Fibroblast of skin of back (primary cell): ENCODE results near the gene ZNF536.
"Not testable (repeated sequence)": the region's sequence is repeated elsewhere in the genome, so short reads cannot be mapped to it uniquely, and the experiment has no call there.

Source experiments
- DNase-seq: peaks from one replicate; pipeline ENCODE4 v3.0.0-alpha.2; 2013

Gene ZNF536

GRCh38 chr19:30341611-30342201 is 30.5 kb upstream of the ZNF536 start:
- no peak for DNase-seq

DNA sequence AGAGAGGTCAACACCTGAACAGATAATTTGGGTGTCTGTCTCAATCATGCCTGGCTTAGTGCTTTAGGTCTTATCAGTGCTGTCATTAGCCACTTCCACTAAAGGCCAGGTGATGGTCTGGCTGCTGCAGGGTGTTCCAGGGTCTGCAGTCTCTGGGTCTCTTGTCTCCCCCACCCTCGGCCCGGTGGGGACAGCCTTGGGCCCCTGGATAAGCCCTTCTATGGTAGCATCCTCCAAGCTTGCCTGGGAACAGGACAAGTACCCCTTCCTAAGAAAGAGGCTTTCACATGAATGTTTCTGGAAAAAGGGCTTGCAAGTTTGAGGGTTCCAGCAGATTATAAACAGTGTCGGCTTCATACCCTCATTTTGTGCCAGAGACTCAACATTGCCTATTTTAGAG is 29.3 kb upstream of the ZNF536 start:
- no peak for DNase-seq

DNA sequence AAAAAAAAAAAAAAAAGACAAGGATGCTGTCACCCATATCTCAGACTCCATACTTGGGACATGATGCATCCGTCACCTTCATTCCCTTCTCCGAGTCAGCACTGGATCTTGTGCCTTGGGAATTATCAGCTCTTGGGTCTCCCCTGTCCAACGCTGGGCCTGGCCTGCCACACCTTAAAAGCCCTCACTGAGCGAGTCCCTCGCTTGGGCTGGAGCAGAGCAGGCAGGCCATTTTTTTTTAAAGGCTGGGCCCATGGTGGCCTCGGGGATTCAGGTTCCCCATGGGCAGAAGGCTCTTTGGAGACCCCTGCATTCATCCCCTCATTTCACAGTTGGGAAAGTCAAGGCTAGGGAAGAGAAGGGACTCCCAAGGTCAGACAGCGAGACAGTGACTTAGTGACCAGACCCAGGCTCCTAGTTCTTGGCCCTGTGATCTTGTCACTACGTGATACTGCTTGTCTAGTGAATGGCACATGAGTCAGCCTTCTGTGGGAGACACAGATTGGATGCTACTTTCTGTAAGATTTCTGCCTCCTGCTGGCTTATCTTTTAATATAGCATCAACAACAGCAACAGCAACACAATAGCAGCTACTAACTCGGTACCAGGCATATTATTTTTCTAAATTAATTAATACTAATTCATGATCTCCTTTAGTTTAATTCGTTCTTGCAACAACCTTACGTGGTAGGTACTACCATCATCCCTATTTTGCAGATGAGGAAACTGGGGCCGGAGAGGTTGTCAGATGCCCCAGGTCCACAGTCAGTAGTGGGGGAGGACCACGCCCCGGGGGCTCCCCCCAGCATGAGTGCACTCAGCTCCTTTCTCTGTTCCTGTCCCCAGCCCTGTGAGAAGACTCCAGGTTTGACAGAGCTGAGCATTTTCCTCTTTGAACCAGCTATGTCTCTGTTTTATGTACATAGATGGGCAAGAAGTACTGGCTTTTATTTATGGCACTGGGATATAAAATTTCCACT is 27.4 kb upstream of the ZNF536 start:
- DNase-seq = peak; percentile 21

- no peak for DNase-seq
These were observed 26.5 kb upstream of the ZNF536 start for GRCh38 chr19:30345686-30346085.

DNA sequence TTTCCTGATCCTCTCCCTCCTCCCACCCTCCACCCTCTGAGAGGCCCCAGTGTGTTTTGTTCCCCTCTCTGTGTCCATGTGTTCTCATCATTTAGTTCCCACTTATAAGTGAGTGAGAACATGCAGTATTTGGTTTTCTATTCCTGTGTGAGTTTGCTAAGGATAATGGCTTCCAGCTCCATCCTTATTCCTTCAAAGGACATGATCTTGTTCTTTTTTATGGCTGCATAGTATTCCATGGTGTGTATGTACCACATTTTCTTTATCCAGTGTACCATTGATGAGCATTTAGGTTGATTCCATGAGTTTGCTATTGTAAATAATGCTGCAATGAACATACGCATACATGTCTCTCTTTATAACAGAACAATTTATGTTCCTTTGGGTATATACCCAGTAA is 25.7 kb upstream of the ZNF536 start:
- DNase-seq = not testable (repeated sequence)

GRCh38 chr19:30349131-30349730 is 23.0 kb upstream of the ZNF536 start:
- DNase-seq = no peak

GRCh38 chr19:30350692-30351663 is 21.2 kb upstream of the ZNF536 start:
- no peak for DNase-seq

- DNase-seq = no peak
These were observed 20.4 kb upstream of the ZNF536 start for GRCh38 chr19:30351774-30352173.

DNA sequence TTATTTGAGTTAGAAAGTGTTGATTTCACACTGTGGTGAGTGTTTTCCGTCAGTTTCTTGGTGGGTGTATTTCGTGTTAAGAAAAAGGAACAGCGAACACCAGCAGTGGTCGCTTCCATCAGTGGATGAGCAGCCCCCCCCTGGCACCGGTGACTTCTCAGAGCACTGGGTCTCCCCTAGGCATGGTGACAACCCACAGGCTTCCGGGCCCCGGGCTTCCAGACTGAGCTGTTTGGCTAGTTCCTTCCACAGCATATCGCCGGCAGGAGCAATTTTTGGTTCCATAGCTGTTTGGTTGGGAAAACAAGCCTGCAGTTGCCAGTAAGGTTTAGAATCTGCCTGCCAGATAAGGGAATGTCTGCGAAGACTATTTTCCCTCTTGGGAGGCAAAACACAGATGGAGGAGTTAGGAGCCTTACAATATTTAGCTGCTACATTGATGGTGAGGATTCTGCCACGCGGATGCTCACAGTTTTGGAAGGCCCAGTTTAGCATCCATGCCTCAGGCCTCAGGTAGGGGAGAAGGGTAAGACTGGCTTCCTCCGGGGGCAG is 18.7 kb upstream of the ZNF536 start:
- DNase-seq = no peak

DNA sequence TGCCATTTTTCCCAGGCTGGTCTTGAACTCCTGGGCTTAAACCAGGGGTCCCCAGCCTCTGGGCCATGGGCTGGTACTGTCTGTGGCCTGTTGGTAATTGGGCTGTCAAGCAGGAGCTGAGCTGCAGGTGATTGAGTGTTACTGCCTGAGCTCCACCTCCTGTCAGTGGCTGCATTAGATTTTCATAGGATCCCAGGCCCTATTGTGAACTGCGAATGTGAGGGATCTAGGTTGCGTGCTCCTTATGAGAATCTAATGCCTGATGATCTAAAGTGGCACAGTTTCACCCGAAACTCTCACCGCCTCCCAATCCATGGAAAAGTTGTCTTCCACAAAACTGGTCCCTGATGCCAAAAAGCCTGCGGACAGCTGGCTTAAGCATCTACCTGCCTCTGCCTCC is 16.6 kb upstream of the ZNF536 start:
- no peak for DNase-seq

- no peak for DNase-seq
These were observed 15.1 kb upstream of the ZNF536 start for GRCh38 chr19:30356951-30357579.

DNA sequence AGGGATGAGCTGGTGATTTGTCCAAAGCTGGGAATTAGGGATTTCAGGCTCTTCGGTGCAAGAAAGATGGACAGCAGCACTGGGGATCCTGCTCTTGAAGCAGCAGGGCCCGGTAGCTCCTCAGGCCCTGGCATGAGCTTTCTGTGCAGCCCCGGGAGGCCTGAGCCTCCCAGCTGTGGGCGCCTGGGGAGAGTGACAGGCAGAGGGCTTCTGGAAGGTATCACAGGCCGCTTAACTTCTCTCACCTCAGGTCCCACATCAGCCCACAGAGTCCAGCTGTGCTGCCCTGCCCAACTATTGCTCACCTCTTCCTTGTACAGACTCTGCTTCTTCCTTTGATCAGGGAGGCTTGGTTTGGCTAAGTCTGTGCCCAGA is 14.6 kb upstream of the ZNF536 start:
- DNase-seq = no peak

DNA sequence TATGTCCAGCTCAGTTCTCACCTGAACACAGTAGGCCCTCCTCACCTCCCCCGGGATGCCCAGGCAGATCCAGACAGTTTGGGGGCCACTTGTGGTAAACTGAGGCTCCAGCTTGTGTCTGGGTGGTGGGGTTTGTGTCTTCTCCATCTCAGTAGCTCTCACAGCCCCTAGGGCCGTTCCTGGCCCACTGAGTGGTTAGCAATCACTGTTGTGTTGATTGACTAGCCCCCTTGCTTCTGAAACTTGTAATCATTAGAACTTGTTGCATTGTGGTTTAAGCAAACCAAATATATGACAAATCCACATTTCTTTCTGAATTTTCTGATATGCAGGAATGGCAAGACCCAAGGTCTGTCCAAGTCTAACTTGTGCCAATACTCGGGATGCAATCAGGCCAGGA is 13.9 kb upstream of the ZNF536 start:
- no peak for DNase-seq

- no peak for DNase-seq
These were observed 13.2 kb upstream of the ZNF536 start for GRCh38 chr19:30358821-30359580.

DNA sequence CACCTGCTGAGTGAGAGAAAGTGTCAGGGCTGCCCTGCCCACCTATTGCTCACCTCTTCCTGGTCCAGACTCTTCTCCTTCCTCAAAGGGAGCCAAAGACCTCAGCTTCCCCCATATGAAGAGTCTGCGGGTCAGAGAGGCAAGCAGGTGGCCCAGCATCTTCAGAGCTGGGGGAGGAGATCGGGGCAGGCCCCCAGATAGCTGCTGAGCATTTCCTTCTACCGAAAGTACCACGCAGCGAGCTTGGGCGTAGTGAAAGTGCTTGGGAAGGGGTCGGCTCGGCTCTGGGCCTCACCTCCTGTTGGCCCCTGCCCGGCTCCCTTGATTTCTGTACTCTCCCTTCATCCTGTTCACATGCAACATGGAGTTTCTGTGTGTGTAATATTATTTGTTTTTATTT is 12.2 kb upstream of the ZNF536 start:
- no peak for DNase-seq

GRCh38 chr19:30360376-30361106 is 11.6 kb upstream of the ZNF536 start:
- DNase-seq = no peak

GRCh38 chr19:30361107-30361447 is 11.1 kb upstream of the ZNF536 start:
- DNase-seq = no peak

- DNase-seq = no peak
These were observed 10.5 kb upstream of the ZNF536 start for GRCh38 chr19:30361721-30362120.

- peak; percentile 65 for DNase-seq
These were observed 9.9 kb upstream of the ZNF536 start for GRCh38 chr19:30362156-30362754.

- DNase-seq = no peak
These were observed 9.1 kb upstream of the ZNF536 start for GRCh38 chr19:30363073-30363472.
